H1 (cell line): Measurements from ENCODE around the gene SLC6A6. TPM values are rescaled to one million over a fixed set of nuclear protein-coding genes. Genes with fewer than 3 reads are reported as not detected.

Experiments
- ATF3 ChIP-seq: IDR thresholded peaks from 2 replicates; pipeline ENCODE4 v1.6.1; 2011; ENCODE audit warnings: low read depth, mild to moderate bottlenecking, low read length; ENCODE audit not compliant: insufficient read depth
- CBX5 ChIP-seq: fragments of 300-800, 300-1000 bp; sonication (generic); IDR thresholded peaks from 2 replicates; pipeline ENCODE4 v1.7.1; 2016; ENCODE audit warnings: antibody characterized with exemption, low read length, low read depth
- CHD7 ChIP-seq: fragments of 300-600 bp; sonication (generic); IDR thresholded peaks from 2 replicates; pipeline ENCODE4 v1.7.1; 2012; ENCODE audit warnings: low read length, moderate library complexity, mild to moderate bottlenecking, inconsistent platforms; ENCODE audit not compliant: insufficient replicate concordance
- GABPA ChIP-seq: IDR thresholded peaks from 2 replicates; pipeline ENCODE4 v1.6.1; 2011; ENCODE audit warnings: mild to moderate bottlenecking, low read length, moderate library complexity, borderline replicate concordance; ENCODE audit not compliant: insufficient read depth
- SAP30 ChIP-seq: fragments of 300-600 bp; sonication (generic); IDR thresholded peaks from 2 replicates; pipeline ENCODE4 v1.7.1; 2012; ENCODE audit warnings: low read length, moderate library complexity, mild to moderate bottlenecking, inconsistent platforms; ENCODE audit not compliant: insufficient read depth, insufficient replicate concordance
- polyA plus RNA-seq, 7 experiments: library from polyadenylated mRNA; depleted of rRNA in 3 of 7; stranded (reverse) in 5 of 7; unstranded in 2 of 7; fragments of >200 nt in 5 of 7; fragments of 200-250 nt in 2 of 7; gene quantifications; 1 replicate in 5 of 7; 2 replicates in 1 of 7; 4 replicates in 1 of 7; pipeline versions ENCODE4 v1.2.1 to v1.2.3, GENCODE V29; 2011 to 2013; ENCODE audit warnings: missing spikeins in 2 of 7, mixed read lengths in 2 of 7
- total RNA-seq: library from RNA; stranded (reverse); fragmentation: NEBNext Ultra II Directional; extraction: Animal tissue kit (Norgen Biotek cat#: 25700); gene quantifications from 2 replicates; pipeline ENCODE4 v1.2.1, GENCODE V29; 2021

SLC6A6 gene
- total and polyA plus RNA-seq, 2 of the 8 experiments (the other 6 are each of a cell fraction or from before 2014, with no cell fraction given) = 66.2 to 144 TPM

GRCh38 chr3:14461006-14461747 is 58.8 kb downstream of the SLC6A6 start (continued):
- TF ChIP-seq CHD7 (no peak), ATF3 (no peak), GABPA (no peak), CBX5 (no peak), SAP30 (no peak)
